WERI-Rb-1 (cell line): ENCODE measurements around the gene ZNF683.
"Not testable (repeated sequence)": the region's sequence is repeated elsewhere in the genome, so short reads cannot be mapped to it uniquely, and the experiment has no call there.

ENCODE experiments used
- DNase-seq: peaks from one replicate; pipeline ENCODE4 v3.0.0-alpha.2; 2020
- H3K27ac ChIP-seq: fragments of 250-450 bp; sonication (Bioruptor Pico); 2 replicates; pipeline ENCODE4 v1.5.1; 2020; ENCODE audit warnings: mild to moderate bottlenecking, moderate library complexity
- H3K27me3 ChIP-seq: fragments of 250-450 bp; sonication (Bioruptor Pico); 2 replicates; pipeline ENCODE4 v1.5.1; 2021; ENCODE audit warnings: mild to moderate bottlenecking, low read depth, moderate library complexity; ENCODE audit not compliant: insufficient read depth, severe bottlenecking
- H3K36me3 ChIP-seq: fragments of 250-450 bp; sonication (Bioruptor Pico); 2 replicates; pipeline ENCODE4 v1.5.1; 2020; ENCODE audit warnings: mild to moderate bottlenecking, moderate library complexity
- H3K4me3 ChIP-seq: 2 replicates; pipeline ENCODE4 v1.5.1; 2011; ENCODE audit warnings: low read depth, mild to moderate bottlenecking, control low read depth, low read length
- H3K9me3 ChIP-seq: fragments of 250-450 bp; sonication (Bioruptor Pico); 2 replicates; pipeline ENCODE4 v1.5.1; 2021; ENCODE audit warnings: mild to moderate bottlenecking, moderate library complexity; ENCODE audit not compliant: severe bottlenecking
- CTCF ChIP-seq: IDR thresholded peaks from 2 replicates; pipeline ENCODE4 v1.5.1; 2011; ENCODE audit warnings: low read depth, mild to moderate bottlenecking, control low read depth, inconsistent platforms, low read length

The ZNF683 gene

GRCh38 chr1:26389604-26390247 lies 17.2 kb upstream of the ZNF683 start:
- no peak for TF ChIP-seq CTCF
- no peak for DNase-seq
- Histone ChIP-seq H3K27me3 (no peaks in the 10 kb centered on the region), H3K36me3 (no peaks in the 10 kb centered on the region), H3K27ac (no peak overlapping the region), H3K4me3 (no peak overlapping the region), H3K9me3 (no peaks in the 10 kb centered on the region)

- H3K27ac ChIP-seq = peak overlapping the region; percentile 30; the same call in 1 of the 2 replicates
Measured at GRCh38 chr1:26388791-26389445, 16.4 kb upstream of the ZNF683 start.

GRCh38 chr1:26387447-26387846 lies 14.9 kb upstream of the ZNF683 start:
- no peak for DNase-seq
- H3K36me3 ChIP-seq = no peaks in the 10 kb centered on the region
- H3K27ac ChIP-seq = no peak overlapping the region
- no peaks in the 10 kb centered on the region for H3K9me3 ChIP-seq
- H3K27me3 ChIP-seq = no peaks in the 10 kb centered on the region
- no peak for TF ChIP-seq CTCF
- H3K4me3 ChIP-seq = no peak overlapping the region

More at GRCh38 chr1:26388791-26389445, 16.4 kb upstream of the ZNF683 start:
- DNase-seq = no peak
- Histone ChIP-seq H3K4me3 (no peak overlapping the region), H3K9me3 (no peaks in the 10 kb centered on the region), H3K27me3 (no peaks in the 10 kb centered on the region), H3K36me3 (no peaks in the 10 kb centered on the region)
- no peak for TF ChIP-seq CTCF

GRCh38 chr1:26385063-26385462 lies 12.5 kb upstream of the ZNF683 start:
- not testable (repeated sequence) for H3K27me3 ChIP-seq, H3K27ac ChIP-seq, H3K36me3 ChIP-seq, DNase-seq, H3K4me3 ChIP-seq, H3K9me3 ChIP-seq

- H3K27me3 ChIP-seq = no peaks in the 10 kb centered on the region
- no peaks in the 10 kb centered on the region for H3K36me3 ChIP-seq
- TF ChIP-seq CTCF = no peak
- no peak for DNase-seq
- no peak overlapping the region for H3K4me3 ChIP-seq
- H3K27ac ChIP-seq = no peak overlapping the region
- no peaks in the 10 kb centered on the region for H3K9me3 ChIP-seq
Measured at GRCh38 chr1:26384076-26384475, 11.5 kb upstream of the ZNF683 start.

- no peaks in the 10 kb centered on the region for H3K9me3 ChIP-seq
- TF ChIP-seq CTCF = no peak
- H3K4me3 ChIP-seq = no peak overlapping the region
- DNase-seq = no peak
- H3K27me3 ChIP-seq = no peaks in the 10 kb centered on the region
- no peak overlapping the region for H3K27ac ChIP-seq
- no peaks in the 10 kb centered on the region for H3K36me3 ChIP-seq
Measured at GRCh38 chr1:26378879-26379251, 6.3 kb upstream of the ZNF683 start.
